DMS153 (cell line): ENCODE results near the gene ICAM4.

Source experiments
- DNase-seq: peaks from one replicate; lab custom pipeline; 2025; lab: John Stamatoyannopoulos, UW

The ICAM4 gene

GRCh38 chr19:10291554-10292205 lies 4.9 kb downstream of the ICAM4 start:
- no peak for DNase-seq

- DNase-seq: peak; percentile 45
Measured at GRCh38 chr19:10292206-10292788, 5.5 kb downstream of the ICAM4 start.

- DNase-seq: no peak
Measured at GRCh38 chr19:10292789-10293636, 6.3 kb downstream of the ICAM4 start.

GRCh38 chr19:10293637-10294367 lies 7.0 kb downstream of the ICAM4 start:
- DNase-seq: no peak

GRCh38 chr19:10294368-10294697 lies 7.6 kb downstream of the ICAM4 start:
- no peak for DNase-seq

GRCh38 chr19:10295305-10295846 lies 8.6 kb downstream of the ICAM4 start:
- DNase-seq: no peak

- no peak for DNase-seq
Measured at GRCh38 chr19:10295847-10296591, 9.3 kb downstream of the ICAM4 start.

- no peak for DNase-seq
Measured at GRCh38 chr19:10299545-10300458, 13.0 kb downstream of the ICAM4 start.

GRCh38 chr19:10305139-10305806 lies 18.5 kb downstream of the ICAM4 start:
- no peak for DNase-seq

- no peak for DNase-seq
Measured at GRCh38 chr19:10306327-10306726, 19.6 kb downstream of the ICAM4 start.

- DNase-seq: no peak
Measured at GRCh38 chr19:10309423-10309822, 22.7 kb downstream of the ICAM4 start, which contains the start of gene ZGLP1. Gene ZGLP1, minus strand, starts transcription at chr19:10309815.

GRCh38 chr19:10315335-10316214 lies 28.8 kb downstream of the ICAM4 start, which contains the start of gene FDX2:
Gene FDX2, minus strand, starts transcription at chr19:10316015. Its CDS starts 19 bp downstream, at chr19:10315996.
- DNase-seq: peak; percentile 75

- DNase-seq: no peak
Measured at GRCh38 chr19:10316229-10317044, 29.7 kb downstream of the ICAM4 start.

GRCh38 chr19:10317045-10317856 lies 30.5 kb downstream of the ICAM4 start:
- DNase-seq: no peak

GRCh38 chr19:10317857-10318462 lies 31.2 kb downstream of the ICAM4 start:
- DNase-seq: no peak
